Upper lobe of right lung (tissue), 1 donor: ENCODE results near the gene JRKL. TPM values are rescaled to one million over a fixed set of nuclear protein-coding genes. Genes with fewer than 3 reads are reported as not detected.

Experiments
- ATAC-seq: fragments of 200-7000 bp; cut with Tn5 transposase; one replicate; pipeline ENCODE4 v1.9.1; 2020; ENCODE audit warnings: mild to moderate bottlenecking, moderate library complexity
- DNase-seq: peaks from one replicate; pipeline ENCODE4 v3.0.0-alpha.2; 2020
- H3K27ac ChIP-seq: fragments of 200-600 bp; one replicate; pipeline ENCODE4 v1.8.0; 2022
- H3K27me3 ChIP-seq: fragments of 200-600 bp; one replicate; pipeline ENCODE4 v1.8.0; 2022; ENCODE audit warnings: mild to moderate bottlenecking
- H3K36me3 ChIP-seq: fragments of 200-600 bp; one replicate; pipeline ENCODE4 v1.8.0; 2022
- H3K4me1 ChIP-seq: fragments of 200-600 bp; one replicate; pipeline ENCODE4 v1.8.0; 2022
- H3K4me3 ChIP-seq: fragments of 200-600 bp; one replicate; pipeline ENCODE4 v1.8.0; 2022; ENCODE audit warnings: mild to moderate bottlenecking
- H3K9me3 ChIP-seq: fragments of 200-600 bp; one replicate; pipeline ENCODE4 v1.8.0; 2022
- intact Hi-C: fragments of 100-400 bp; cut with DNase I; formaldehyde crosslinking; loops from one replicate; pipeline ENCODE4 v1.11.0; 2022
- total RNA-seq: library from RNA; stranded (reverse); fragmentation: NEBNext Ultra II Directional; extraction: Animal tissue kit (Norgen Biotek cat#: 25700); gene quantifications from one replicate; pipeline ENCODE4 v1.2.1, GENCODE V29; 2021
- TF ChIP-seq, protein P1 (sequence below): fragments of 200-600 bp; IDR thresholded peaks from one replicate; pipeline ENCODE4 v1.8.0; 2022; ENCODE audit warnings: antibody characterized with exemption
- donor health status: DM: no; HTN: yes; CAD: no; lungs with severe emphysema.

Gene JRKL
- total RNA-seq, 1 donor from 2014 or later: 9.8 TPM

- H3K4me3 ChIP-seq: no peak overlapping the region
- no peaks in the 10 kb centered on the region for H3K9me3 ChIP-seq
- H3K36me3 ChIP-seq: peaks cover 40% of the 10 kb centered on the region
- DNase-seq: no peak
- H3K27ac ChIP-seq: no peak overlapping the region
- intact Hi-C loops: no loop called here
- H3K4me1 ChIP-seq: peaks cover 10% of the 10 kb centered on the region
- TF ChIP-seq, protein P1, sequence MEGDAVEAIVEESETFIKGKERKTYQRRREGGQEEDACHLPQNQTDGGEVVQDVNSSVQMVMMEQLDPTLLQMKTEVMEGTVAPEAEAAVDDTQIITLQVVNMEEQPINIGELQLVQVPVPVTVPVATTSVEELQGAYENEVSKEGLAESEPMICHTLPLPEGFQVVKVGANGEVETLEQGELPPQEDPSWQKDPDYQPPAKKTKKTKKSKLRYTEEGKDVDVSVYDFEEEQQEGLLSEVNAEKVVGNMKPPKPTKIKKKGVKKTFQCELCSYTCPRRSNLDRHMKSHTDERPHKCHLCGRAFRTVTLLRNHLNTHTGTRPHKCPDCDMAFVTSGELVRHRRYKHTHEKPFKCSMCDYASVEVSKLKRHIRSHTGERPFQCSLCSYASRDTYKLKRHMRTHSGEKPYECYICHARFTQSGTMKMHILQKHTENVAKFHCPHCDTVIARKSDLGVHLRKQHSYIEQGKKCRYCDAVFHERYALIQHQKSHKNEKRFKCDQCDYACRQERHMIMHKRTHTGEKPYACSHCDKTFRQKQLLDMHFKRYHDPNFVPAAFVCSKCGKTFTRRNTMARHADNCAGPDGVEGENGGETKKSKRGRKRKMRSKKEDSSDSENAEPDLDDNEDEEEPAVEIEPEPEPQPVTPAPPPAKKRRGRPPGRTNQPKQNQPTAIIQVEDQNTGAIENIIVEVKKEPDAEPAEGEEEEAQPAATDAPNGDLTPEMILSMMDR: no peak
- ATAC-seq: no peak
- H3K27me3 ChIP-seq: no peaks in the 10 kb centered on the region
Measured at GRCh38 chr11:96385187-96385586, 4.6 kb upstream of the JRKL start.

- Histone ChIP-seq H3K4me1 (peaks cover 17% of the 10 kb centered on the region), H3K27ac (peak overlapping the region; percentile 91), H3K4me3 (peak overlapping the region; percentile 90), H3K9me3 (no peaks in the 10 kb centered on the region), H3K27me3 (no peaks in the 10 kb centered on the region), H3K36me3 (peaks cover 3% of the 10 kb centered on the region)
- peak; percentile 58 for ATAC-seq
- intact Hi-C loops: no loop called here
- DNase-seq: no peak
- TF ChIP-seq, protein P1: no peak
Measured at GRCh38 chr11:96388891-96389719, 708 bp upstream of the JRKL start.

- TF ChIP-seq, protein P1: no peak
- no peak for DNase-seq
- H3K4me3 ChIP-seq: peak overlapping the region; percentile 90
- peaks cover 17% of the 10 kb centered on the region for H3K4me1 ChIP-seq
- peak; percentile 1 for ATAC-seq
- H3K27ac ChIP-seq: peak overlapping the region; percentile 91
- no peaks in the 10 kb centered on the region for H3K36me3 ChIP-seq
- no peaks in the 10 kb centered on the region for H3K9me3 ChIP-seq
- no peaks in the 10 kb centered on the region for H3K27me3 ChIP-seq
- intact Hi-C loops: no loop called here
Measured at GRCh38 chr11:96390488-96390792, 627 bp downstream of the JRKL start.

DNA sequence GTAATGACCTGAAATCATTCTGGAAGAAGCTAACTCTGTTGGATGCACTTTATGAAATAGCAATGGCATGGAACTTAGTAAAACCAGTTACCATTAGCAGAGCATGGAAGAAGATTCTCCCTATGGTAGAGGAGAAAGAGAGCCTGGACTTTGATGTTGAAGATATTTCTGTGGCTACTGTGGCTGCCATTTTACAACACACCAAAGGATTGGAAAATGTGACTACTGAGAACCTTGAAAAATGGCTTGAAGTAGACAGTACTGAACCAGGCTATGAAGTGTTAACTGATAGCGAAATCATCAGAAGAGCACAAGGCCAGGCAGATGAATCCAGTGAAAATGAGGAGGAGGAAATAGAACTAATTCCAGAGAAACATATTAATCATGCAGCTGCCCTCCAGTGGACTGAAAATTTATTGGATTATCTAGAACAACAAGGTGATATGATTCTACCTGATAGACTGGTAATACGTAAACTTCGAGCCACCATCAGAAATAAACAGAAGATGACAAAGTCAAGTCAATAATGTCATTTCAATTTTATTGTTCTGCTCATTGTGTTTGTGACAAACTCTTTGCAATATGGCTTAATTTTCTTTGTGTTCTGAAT lies 2.0 kb downstream of the JRKL start:
- intact Hi-C loops: no loop called here
- peaks cover 17% of the 10 kb centered on the region for H3K4me1 ChIP-seq
- no peak overlapping the region for H3K4me3 ChIP-seq
- no peaks in the 10 kb centered on the region for H3K27me3 ChIP-seq
- no peaks in the 10 kb centered on the region for H3K9me3 ChIP-seq
- TF ChIP-seq, protein P1: no peak
- ATAC-seq (no peak), DNase-seq (no peak)
- H3K36me3 ChIP-seq: no peaks in the 10 kb centered on the region
- no peak overlapping the region for H3K27ac ChIP-seq

- H3K27ac ChIP-seq: no peak overlapping the region
- TF ChIP-seq, protein P1: peak; percentile 73
- H3K36me3 ChIP-seq: no peaks in the 10 kb centered on the region
- intact Hi-C loops: no loop called here
- no peaks in the 10 kb centered on the region for H3K9me3 ChIP-seq
- DNase-seq (no peak), ATAC-seq (no peak)
- H3K4me3 ChIP-seq: no peak overlapping the region
- H3K4me1 ChIP-seq: peaks cover 6% of the 10 kb centered on the region
- no peaks in the 10 kb centered on the region for H3K27me3 ChIP-seq
Measured at GRCh38 chr11:96393753-96394348, 4.0 kb downstream of the JRKL start.
